ENCODE measurements around the gene SLC37A1.

Gene SLC37A1

DNA sequence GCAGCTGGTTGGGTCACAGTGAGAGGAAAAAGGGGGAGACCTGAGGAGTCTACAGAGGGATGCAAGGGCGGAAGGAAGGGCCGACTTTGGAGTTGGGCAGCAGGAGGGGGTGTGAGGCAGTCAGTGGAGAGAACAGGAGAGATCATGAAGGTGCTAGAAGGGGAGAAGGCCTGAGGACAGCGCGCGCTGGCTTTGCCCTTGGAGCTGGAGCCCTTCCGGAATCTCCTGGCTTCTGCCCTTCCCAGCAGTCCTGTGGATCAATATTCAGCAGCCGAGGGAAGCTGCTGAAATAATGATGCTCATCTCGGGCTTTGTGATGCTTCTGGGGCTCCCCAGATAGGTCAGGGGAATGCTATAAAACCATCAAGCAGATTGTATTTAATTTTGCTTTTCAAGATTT is 26.7 kb downstream of the SLC37A1 start:
- Histone ChIP-seq H3K36me3 (ENCODE audit: control insufficient read depth in 2 of 2, insufficient read depth in 1 of 2, low read length in 2 of 2) (peaks cover 0 to 24% of the 10 kb centered on the region in 2 experiments; a peak in 1 of 3 replicates), H3K9me3 (ENCODE audit: control insufficient read depth, insufficient read depth, low read depth, low read length) (no peaks in the 10 kb centered on the region), H3K27ac (ENCODE audit: extremely low read depth, low read depth, low read length) (no peak overlapping the region), H3K4me3 (ENCODE audit: low read depth, low read length) (no peak overlapping the region), H3K4me1 (ENCODE audit: control insufficient read depth, insufficient read depth, low read length) (peaks cover 10% of the 10 kb centered on the region; the same call in 1 of the 2 replicates)
- ChIA-PET CTCF (interaction anchor here (0.6 kb wide), 2 partner anchors 177 to 1053 kb away, joined by 3 read pairs; no protein-coding TSS in a partner anchor), POLR2A (no interaction called here)
- TF ChIP-seq ZNF624 (tag by site-specific recombination; IDR thresholded peaks at IDR 0.05) (no peak), KLF8 (tag by site-specific recombination; IDR thresholded peaks at IDR 0.05) (no peak), ZNF266 (tag by site-specific recombination; IDR thresholded peaks at IDR 0.05; ENCODE audit: low read depth) (no peak), ZNF140 (tag by site-specific recombination; IDR thresholded peaks at IDR 0.05) (no peak), ZNF423 (tag by site-specific recombination; IDR thresholded peaks at IDR 0.05) (no peak), HOXD13 (CRISPR knock-in tag; IDR thresholded peaks at IDR 0.05; ENCODE audit: borderline replicate concordance) (no peak), ZNF366 (tag by site-specific recombination; conservative IDR thresholded peaks at IDR 0.05) (no peak), ZNF530 (tag by site-specific recombination; IDR thresholded peaks at IDR 0.05; ENCODE audit: low read depth) (no peak), ZIC2 (tag by site-specific recombination; IDR thresholded peaks at IDR 0.05) (no peak), GLI4 (tag by site-specific recombination; IDR thresholded peaks at IDR 0.05) (no peak), YY2 (tag by site-specific recombination; IDR thresholded peaks at IDR 0.05) (no peak), GLIS1 (tag by site-specific recombination; IDR thresholded peaks at IDR 0.05) (no peak)
- TF ChIP-seq, protein P1, sequence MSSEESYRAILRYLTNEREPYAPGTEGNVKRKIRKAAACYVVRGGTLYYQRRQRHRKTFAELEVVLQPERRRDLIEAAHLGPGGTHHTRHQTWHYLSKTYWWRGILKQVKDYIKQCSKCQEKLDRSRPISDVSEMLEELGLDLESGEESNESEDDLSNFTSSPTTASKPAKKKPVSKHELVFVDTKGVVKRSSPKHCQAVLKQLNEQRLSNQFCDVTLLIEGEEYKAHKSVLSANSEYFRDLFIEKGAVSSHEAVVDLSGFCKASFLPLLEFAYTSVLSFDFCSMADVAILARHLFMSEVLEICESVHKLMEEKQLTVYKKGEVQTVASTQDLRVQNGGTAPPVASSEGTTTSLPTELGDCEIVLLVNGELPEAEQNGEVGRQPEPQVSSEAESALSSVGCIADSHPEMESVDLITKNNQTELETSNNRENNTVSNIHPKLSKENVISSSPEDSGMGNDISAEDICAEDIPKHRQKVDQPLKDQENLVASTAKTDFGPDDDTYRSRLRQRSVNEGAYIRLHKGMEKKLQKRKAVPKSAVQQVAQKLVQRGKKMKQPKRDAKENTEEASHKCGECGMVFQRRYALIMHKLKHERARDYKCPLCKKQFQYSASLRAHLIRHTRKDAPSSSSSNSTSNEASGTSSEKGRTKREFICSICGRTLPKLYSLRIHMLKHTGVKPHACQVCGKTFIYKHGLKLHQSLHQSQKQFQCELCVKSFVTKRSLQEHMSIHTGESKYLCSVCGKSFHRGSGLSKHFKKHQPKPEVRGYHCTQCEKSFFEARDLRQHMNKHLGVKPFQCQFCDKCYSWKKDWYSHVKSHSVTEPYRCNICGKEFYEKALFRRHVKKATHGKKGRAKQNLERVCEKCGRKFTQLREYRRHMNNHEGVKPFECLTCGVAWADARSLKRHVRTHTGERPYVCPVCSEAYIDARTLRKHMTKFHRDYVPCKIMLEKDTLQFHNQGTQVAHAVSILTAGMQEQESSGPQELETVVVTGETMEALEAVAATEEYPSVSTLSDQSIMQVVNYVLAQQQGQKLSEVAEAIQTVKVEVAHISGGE (tag by site-specific recombination; conservative IDR thresholded peaks at IDR 0.05; ENCODE audit: low read depth), result no peak
- TF ChIP-seq, protein P2, sequence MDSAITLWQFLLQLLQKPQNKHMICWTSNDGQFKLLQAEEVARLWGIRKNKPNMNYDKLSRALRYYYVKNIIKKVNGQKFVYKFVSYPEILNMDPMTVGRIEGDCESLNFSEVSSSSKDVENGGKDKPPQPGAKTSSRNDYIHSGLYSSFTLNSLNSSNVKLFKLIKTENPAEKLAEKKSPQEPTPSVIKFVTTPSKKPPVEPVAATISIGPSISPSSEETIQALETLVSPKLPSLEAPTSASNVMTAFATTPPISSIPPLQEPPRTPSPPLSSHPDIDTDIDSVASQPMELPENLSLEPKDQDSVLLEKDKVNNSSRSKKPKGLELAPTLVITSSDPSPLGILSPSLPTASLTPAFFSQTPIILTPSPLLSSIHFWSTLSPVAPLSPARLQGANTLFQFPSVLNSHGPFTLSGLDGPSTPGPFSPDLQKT (IDR thresholded peaks at IDR 0.05; ENCODE audit: borderline replicate concordance, low read depth, low read length), result no peak

DNA sequence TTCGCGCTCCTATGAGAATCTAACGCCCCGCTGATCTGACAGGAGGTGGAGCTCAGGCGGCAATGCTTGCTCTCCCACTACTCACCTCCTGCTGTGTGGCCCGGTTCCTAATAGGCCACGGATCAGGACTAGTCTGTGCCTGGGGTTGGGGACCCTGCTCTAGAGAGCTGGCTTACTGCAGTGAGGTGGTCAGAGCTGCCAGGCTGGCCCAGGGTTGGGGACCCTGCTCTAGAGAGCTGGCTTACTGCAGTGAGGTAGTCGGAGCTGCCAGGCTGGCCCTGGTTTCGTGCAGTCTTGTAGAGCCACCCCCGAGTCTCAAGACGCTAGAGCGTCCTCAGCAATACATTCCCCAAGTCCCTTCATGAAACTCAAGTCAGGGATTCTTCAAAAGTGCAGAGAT is 27.5 kb downstream of the SLC37A1 start:
- ChIA-PET POLR2A (no interaction called here), CTCF (interaction anchor here (0.6 to 1.0 kb wide), 2 partner anchors 11 to 178 kb away, joined by 3 read pairs; no protein-coding TSS in a partner anchor)
- no peak overlapping the region for H3K4me3 ChIP-seq (ENCODE audit: low read depth, low read length)
- H3K4me1 ChIP-seq (ENCODE audit: control insufficient read depth, insufficient read depth, low read length), result peaks cover 10% of the 10 kb centered on the region; the same call in 1 of the 2 replicates
- H3K27ac ChIP-seq (ENCODE audit: extremely low read depth, low read depth, low read length), result no peak overlapping the region
- no peaks in the 10 kb centered on the region for H3K9me3 ChIP-seq (ENCODE audit: control insufficient read depth, insufficient read depth, low read depth, low read length)
- TF ChIP-seq, protein P3, sequence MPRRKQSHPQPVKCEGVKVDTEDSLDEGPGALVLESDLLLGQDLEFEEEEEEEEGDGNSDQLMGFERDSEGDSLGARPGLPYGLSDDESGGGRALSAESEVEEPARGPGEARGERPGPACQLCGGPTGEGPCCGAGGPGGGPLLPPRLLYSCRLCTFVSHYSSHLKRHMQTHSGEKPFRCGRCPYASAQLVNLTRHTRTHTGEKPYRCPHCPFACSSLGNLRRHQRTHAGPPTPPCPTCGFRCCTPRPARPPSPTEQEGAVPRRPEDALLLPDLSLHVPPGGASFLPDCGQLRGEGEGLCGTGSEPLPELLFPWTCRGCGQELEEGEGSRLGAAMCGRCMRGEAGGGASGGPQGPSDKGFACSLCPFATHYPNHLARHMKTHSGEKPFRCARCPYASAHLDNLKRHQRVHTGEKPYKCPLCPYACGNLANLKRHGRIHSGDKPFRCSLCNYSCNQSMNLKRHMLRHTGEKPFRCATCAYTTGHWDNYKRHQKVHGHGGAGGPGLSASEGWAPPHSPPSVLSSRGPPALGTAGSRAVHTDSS (tag by site-specific recombination; IDR thresholded peaks at IDR 0.05), result no peak
- TF ChIP-seq ZIC2 (tag by site-specific recombination; IDR thresholded peaks at IDR 0.05), result peak; percentile 30; the same call in 1 of the 2 replicates
- peaks cover 0 to 22% of the 10 kb centered on the region in 2 experiments; a peak in 1 of 3 replicates for H3K36me3 ChIP-seq (ENCODE audit: control insufficient read depth in 2 of 2, insufficient read depth in 1 of 2, low read length in 2 of 2)

DNA sequence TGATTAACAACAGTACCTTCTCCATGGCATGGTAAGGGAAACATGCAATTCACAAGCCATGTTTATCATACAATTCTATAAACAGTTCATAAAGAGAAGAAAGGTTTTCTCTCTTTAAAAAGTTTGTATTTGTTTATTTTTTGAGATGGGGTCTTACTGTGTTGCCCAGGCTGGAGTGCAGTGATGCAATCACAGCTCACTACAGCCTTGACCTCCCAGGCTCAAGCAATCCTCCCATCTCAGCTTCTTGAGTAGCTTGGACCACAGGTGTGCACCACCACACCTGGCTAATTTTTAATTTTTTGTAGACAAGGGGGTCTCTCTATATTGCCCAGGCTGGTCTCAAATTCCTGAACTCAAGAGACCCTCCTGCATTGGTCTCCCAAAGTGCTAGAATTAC is 28.0 kb downstream of the SLC37A1 start:
- peaks cover 0 to 22% of the 10 kb centered on the region in 2 experiments; a peak in 1 of 3 replicates for H3K36me3 ChIP-seq (ENCODE audit: control insufficient read depth in 2 of 2, insufficient read depth in 1 of 2, low read length in 2 of 2)
- no peaks in the 10 kb centered on the region for H3K9me3 ChIP-seq (ENCODE audit: control insufficient read depth, insufficient read depth, low read depth, low read length)
- H3K4me1 ChIP-seq (ENCODE audit: control insufficient read depth, insufficient read depth, low read length), result peaks cover 10% of the 10 kb centered on the region; the same call in 1 of the 2 replicates
- ChIA-PET POLR2A (no interaction called here), CTCF (interaction anchor here (1.0 kb wide), 1 partner anchor 11 kb away, joined by 3 read pairs; no protein-coding TSS in a partner anchor)
- TF ChIP-seq KLF16 (tag by site-specific recombination; IDR thresholded peaks at IDR 0.05) (no peak), ZNF121 (tag by site-specific recombination; IDR thresholded peaks at IDR 0.05) (peak; percentile 98), ZFP37 (tag by site-specific recombination; IDR thresholded peaks at IDR 0.05) (no peak)
- no peak overlapping the region for H3K4me3 ChIP-seq (ENCODE audit: low read depth, low read length)
- H3K27ac ChIP-seq (ENCODE audit: extremely low read depth, low read depth, low read length), result no peak overlapping the region
